Measurements from ENCODE around the gene STX17. TPM values are rescaled to one million over a fixed set of nuclear protein-coding genes. Genes with fewer than 3 reads are reported as not detected.

The STX17 gene
- total RNA-seq, 1 experiment from 2014 or later, result 10.7 TPM

GRCh38 chr9:100012279-100012678 lies 105.8 kb downstream of the STX17 start:
- in situ Hi-C loops (cut with HindIII; ENCODE audit: low pct_unique_long_range_greater_than_20kb, low sequenced_read_pairs), result no loop called here
- no peak for DNase-seq (ENCODE audit: low read depth)

GRCh38 chr9:100013573-100013972 lies 107.1 kb downstream of the STX17 start:
- DNase-seq (ENCODE audit: low read depth), result no peak
- in situ Hi-C loops (cut with HindIII; ENCODE audit: low pct_unique_long_range_greater_than_20kb, low sequenced_read_pairs), result no loop called here

GRCh38 chr9:100014846-100015245 lies 108.4 kb downstream of the STX17 start:
- DNase-seq (ENCODE audit: low read depth), result no peak
- in situ Hi-C loops (cut with HindIII; ENCODE audit: low pct_unique_long_range_greater_than_20kb, low sequenced_read_pairs), result no loop called here

GRCh38 chr9:100019541-100019940 lies 113.1 kb downstream of the STX17 start:
- DNase-seq (ENCODE audit: low read depth), result no peak
- in situ Hi-C loops (cut with HindIII; ENCODE audit: low pct_unique_long_range_greater_than_20kb, low sequenced_read_pairs), result no loop called here

Other genes starting within 250 kb of the STX17 start
- not detected in 2 replicates for gene NR4A3, start 84.8 kb upstream of the STX17 start, total RNA-seq (2014; rRNA removed; shearing (Covaris generic); ENCODE audit: low replicate concordance)
- gene ERP44, start 192.3 kb downstream of the STX17 start, total RNA-seq (2014; rRNA removed; shearing (Covaris generic); ENCODE audit: low replicate concordance), result 6.5 and 7.4 TPM in 2 replicates
- gene INVS, start 192.6 kb downstream of the STX17 start, total RNA-seq (2014; rRNA removed; shearing (Covaris generic); ENCODE audit: low replicate concordance), result 12.6 and 12.7 TPM in 2 replicates

Measured in Caki2 (cell line).